EL (cell line): ENCODE measurements around the gene NQO2.
A peak's percentile ranks its signal among the peaks of the same experiment; 100 is the strongest.
"Not testable (repeated sequence)": the region's sequence is repeated elsewhere in the genome, so short reads cannot be mapped to it uniquely, and the experiment has no call there.

Source experiments
- DNase-seq: peaks from one replicate; pipeline ENCODE4 v3.0.0-alpha.2; 2016

Gene NQO2

DNA sequence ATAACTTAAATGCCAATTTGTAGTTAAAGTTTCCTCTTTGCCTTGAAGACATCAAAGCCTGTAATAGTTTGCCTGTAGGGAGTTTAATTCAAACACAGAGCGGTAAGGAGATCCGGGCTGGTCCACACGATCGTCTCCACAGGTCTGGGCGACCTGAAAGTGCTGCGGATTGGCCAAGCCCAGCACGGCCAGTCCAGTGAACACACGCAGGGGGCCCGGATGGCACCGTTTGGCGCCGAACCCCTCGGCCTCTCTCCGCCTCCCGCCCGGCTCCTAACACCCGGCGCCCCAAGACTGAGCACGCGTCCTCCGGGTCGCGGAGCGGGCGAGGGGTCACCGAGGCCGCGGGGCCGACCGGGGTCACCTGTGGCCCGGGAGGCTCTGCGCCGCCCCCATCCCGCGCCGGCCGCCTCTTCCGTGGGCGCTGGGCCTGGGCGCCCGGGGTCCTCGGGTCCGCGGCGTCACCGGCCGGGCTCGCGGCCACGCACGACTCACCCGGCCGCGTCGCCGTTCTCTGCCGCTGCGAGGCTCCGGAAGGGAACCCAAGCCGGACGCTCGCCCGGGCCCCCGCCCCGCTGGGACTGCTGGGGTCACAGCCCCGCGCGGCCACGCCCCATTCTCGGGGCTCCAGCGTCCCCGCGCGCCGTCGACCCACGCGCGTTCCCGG, 28.8 kb upstream of the NQO2 start:
- DNase-seq, result peak; percentile 64

- DNase-seq, result peak; percentile 80
These were observed 28.1 kb upstream of the NQO2 start, which contains the start of gene SERPINB6 for GRCh38 chr6:2971420-2972218. SERPINB6 (minus strand) TSS chr6:2971567; CDS start chr6:2959332, 12,235 bp downstream.

DNA sequence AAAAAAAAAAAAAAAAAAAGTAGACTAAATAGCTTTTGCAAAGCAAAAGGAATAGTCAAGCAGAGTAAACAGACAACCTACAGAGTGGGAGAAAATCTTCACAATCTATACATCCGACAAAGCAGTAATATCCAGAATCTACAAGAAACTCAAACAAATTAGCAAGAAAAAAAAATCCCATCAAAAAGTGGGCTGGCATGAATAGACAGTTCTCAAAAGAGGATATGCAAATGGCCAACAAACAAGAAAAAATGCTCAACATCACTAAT, 27.5 kb upstream of the NQO2 start:
- not testable (repeated sequence) for DNase-seq

GRCh38 chr6:2972685-2973084, 27.0 kb upstream of the NQO2 start:
- DNase-seq, result not testable (repeated sequence)

DNA sequence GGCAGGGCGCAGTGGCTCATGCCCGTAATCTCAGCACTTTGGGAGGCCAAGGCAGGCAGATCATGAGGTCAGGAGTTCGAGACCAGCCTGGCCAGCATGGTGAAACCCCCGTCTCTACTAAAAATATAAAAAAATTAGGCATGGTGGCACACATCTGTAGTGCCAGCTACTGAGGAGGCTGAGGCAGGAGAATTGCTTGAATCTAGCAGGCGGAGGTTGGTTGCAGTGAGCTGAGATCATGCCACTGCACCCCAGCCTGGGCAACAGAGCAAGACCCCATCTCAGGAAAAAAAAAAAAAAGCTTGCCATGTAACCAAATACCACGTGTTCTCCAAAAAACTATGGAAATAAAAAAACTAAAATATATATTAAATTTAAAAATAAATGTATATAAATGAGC, 26.5 kb upstream of the NQO2 start:
- DNase-seq, result not testable (repeated sequence)

GRCh38 chr6:2973676-2974075, 26.0 kb upstream of the NQO2 start:
- peak; percentile 65 for DNase-seq

DNA sequence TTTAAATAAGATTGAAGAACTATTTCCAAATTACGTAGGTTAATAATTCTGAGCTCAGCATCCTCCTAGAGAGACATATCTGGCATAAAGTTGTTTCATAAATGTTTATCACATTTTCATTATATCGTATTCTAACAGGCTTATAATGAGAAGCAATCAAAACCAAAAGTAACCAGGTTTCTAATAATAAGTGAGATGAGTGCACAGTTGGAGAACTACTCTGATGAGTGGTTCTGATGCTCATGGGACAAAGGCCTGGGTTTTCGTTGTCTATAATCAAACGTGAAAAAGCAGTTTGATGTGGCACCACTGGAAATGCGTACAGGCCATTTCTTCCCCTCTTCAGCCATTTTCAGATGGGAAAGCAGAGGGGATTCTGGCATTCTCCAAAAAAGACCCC, 23.6 kb upstream of the NQO2 start:
- no peak for DNase-seq

GRCh38 chr6:2976571-2977085, 23.1 kb upstream of the NQO2 start:
- peak; percentile 86 for DNase-seq

DNA sequence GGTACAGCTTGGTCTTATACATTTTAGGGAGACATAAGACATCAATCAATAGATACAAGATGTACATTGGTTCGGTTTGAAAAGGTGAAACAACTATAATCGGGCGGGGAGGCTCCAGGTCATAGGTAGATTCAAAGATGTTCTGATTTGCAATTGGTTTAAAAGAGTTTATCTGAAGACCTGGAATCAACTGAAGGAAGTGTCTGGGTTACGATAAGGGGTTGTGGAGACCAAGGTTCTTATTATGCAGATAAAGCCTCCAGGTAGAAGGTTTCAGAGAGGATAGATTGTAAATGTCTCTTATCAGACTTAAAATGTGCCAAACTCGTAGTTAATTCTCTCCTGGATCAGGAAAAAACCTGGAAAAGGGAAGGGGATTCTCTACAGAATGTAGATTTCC, 22.4 kb upstream of the NQO2 start:
- DNase-seq, result no peak

GRCh38 chr6:2977799-2978590, 21.7 kb upstream of the NQO2 start:
- no peak for DNase-seq

DNA sequence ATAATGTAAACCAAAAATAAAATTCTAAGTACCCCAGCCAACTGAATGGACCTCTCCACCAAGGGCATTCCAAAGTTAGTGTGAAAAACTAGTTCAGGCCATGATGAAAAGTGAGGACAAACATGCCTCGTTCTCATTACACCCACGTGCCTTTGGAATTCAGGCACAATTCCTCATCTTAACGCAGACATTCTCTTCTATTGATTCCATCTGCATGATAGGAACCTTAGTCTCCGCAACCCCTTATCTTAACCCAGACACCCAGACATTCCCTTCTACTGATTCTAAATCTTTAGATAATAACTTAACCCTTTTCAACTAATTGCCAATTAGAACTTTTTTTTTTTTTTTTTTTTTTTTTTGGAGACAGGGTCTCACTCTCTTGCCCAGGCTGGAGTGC, 20.8 kb upstream of the NQO2 start:
- no peak for DNase-seq

DNA sequence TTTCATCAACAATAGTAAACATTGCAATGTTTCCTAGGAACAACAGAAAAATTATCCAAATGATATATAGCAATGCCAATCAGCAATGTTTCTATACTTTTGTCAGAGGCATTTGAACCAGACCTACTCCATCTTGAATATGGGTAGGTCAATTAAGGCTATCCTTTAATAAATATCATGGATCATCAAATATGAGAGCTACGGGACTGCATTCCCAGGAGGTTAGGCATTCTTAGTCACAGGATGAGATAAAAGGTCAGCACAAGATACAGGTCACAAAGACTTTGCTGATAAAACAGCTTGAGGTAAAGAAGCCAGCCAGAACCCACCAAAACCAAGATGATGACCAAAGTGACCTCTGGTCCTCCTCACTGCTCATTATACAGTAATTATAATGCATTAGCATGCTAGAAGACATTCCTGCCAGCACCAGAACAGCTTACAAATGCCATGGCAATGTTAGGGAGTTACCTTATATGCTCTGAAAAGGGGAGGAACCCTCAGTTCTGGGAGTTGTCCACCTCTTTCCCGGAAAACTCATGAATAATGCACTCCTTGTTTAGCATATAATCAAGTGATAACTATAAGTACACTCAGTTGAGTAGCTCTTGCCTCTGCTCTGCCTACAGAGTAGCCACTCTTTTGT, 19.8 kb upstream of the NQO2 start:
- no peak for DNase-seq

DNA sequence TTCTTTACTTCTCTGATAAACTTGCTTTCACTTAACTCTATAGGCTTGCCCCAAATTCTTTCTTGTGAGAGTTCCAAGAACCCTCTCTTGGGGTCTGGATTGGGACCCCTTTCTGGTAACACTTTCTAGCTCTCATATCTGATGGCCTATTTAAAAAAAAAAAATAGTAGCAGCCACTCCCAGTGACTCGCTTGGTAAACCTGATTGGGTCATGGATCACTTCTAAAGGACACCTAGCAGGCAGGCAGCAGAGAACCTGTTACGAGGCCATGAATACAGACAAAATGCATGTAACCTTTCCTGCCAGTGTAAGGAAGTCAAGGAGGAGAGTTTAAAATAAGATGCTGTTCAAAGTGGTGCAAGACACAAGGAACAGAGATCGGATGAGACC, 19.2 kb upstream of the NQO2 start:
- no peak for DNase-seq

DNA sequence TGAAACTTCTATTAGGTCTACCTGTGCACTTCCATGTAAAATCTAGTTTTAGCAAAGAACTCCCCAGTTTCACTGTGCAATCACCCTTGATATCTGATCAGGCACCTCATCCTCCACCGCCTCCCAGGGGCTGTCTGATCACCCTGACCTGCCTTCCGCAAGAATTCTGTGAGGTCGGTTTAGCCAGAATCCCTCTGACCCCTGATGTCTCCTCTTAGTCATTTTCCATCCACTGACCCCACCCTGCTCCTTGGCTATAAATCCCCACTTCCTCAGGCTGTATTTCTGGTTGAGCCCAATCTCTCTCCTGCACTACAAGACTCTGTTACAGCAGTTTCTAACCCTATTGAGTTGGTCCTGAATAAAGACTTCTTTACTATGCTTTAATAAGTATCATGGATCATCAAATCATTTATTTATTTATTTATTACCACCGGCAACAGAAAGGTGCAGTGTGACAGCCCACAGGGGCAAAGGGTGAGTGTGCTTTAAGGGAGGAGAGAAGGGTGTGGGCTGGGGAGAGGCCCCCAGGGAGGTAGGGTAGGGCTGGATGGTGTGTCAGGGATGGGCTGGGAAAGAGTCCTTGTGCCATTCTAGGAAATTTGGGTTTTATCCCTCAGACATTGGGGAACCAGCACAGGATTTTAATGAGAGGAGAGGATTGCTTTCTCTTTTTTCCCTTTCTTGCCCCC, 17.1 kb upstream of the NQO2 start:
- DNase-seq, result peak; percentile 25

- no peak for DNase-seq
These were observed 14.8 kb upstream of the NQO2 start for GRCh38 chr6:2984738-2985406.

GRCh38 chr6:2986722-2987221, 12.9 kb upstream of the NQO2 start:
- peak; percentile 94 for DNase-seq

GRCh38 chr6:2988094-2988425, 11.6 kb upstream of the NQO2 start:
- DNase-seq, result no peak

DNA sequence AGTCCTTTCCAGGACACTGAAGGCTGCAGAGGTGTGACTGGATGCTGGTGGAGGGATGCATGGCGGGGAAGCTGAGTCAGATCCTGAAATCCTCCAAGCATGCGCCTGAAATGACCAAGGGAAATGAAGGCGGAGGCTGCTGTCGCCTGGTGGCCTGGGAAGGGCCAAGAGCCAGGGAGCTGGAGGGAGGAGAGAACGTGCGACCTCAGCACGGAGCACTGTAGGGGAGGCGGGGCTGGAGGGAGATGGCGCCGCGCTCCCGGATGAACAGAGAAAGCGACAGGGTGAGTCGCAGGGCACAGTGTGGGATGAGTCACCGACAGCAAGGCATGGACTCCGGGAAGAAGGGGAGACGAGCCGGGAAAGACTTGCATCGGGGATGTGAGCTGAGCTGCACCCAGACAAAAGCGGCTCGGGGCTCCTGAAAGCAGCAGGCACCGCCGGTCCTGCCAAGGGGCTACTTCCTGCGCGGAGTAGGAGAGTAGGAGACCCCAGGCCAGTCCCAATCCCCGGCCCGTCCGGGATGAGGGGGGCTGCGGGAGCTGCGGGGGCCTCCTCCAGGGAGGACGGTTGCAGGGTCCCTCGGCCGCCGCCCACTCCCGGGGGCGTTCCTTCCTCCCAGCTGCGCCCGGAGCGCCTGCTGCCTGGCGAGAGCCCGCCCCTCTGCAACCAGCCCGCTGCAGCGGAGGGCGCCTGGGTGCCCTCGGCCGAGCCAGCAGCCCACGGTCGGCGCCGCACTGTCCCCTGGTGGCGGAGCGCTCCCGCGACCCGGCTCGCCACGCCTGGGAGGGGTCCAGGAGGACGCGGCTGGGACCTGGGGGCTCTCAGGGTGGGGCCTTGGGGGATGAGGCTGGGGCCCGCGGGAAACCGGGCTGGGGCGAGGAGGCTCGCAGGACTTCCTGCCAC, 11.0 kb upstream of the NQO2 start:
- peak; percentile 99 for DNase-seq

- peak; percentile 98 for DNase-seq
These were observed 10.1 kb upstream of the NQO2 start for GRCh38 chr6:2989332-2990247.
